GM21529 (cell line): ENCODE measurements around the gene ACVR2A.
A peak's percentile ranks its signal among the peaks of the same experiment; 100 is the strongest.

Experiments used
- ATAC-seq: cut with Tn5 transposase; IDR thresholded peaks from one replicate; pipeline ENCODE4 v1.9.1; 2021; ENCODE audit not compliant: unreplicated experiment

Gene ACVR2A

DNA sequence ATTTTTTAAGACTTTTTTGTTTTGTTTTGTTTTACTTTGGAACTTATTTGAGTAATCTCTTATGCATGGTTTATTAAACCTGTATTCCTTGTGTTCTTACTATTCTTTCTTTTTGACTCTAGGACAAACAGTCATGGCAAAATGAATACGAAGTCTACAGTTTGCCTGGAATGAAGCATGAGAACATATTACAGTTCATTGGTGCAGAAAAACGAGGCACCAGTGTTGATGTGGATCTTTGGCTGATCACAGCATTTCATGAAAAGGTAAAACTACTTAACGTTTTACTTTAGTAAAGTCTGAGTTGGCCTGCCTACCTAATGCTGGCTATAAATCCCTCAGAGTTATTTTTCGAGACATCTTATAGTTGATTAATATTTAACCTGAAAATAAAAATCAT lies 72.3 kb downstream of the ACVR2A start:
- no peak for ATAC-seq

DNA sequence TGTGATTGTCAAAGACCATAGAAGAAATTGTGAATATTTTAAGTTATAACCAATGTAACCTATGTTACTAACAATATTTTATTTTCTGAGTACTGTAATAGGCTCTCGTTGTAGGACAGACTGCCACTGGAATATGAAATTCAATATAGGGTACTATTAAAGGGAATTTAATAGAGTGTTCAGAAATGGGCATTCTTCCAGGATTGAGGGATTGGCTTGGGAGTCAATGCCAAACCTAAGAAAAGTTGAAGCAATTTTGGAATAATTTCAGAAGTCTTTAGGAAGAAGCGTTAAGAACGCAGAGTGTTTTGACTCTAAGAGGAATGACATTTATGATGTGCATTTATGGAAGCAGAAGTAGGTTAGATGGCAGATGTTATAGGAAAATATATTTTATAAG lies 79.0 kb downstream of the ACVR2A start:
- ATAC-seq = no peak

DNA sequence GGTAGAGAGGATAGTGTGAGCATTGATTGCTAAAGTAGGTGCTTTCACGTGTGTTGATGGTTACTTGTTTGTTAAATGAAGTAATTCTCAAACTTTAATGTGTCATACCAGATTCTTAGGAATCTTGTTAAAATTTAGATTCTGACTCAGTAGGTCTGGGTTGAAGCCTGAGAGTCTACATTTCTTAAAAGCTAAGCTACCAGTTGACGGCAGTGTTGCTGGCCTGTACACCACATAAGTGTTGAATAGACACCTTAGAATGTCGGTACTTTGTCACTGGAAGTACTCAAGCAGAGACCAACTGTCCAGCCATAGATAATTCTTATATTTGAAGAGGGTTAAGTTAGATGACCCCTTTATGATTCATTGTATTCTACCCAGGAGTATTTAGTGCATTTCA lies 79.8 kb downstream of the ACVR2A start:
- ATAC-seq = no peak

DNA sequence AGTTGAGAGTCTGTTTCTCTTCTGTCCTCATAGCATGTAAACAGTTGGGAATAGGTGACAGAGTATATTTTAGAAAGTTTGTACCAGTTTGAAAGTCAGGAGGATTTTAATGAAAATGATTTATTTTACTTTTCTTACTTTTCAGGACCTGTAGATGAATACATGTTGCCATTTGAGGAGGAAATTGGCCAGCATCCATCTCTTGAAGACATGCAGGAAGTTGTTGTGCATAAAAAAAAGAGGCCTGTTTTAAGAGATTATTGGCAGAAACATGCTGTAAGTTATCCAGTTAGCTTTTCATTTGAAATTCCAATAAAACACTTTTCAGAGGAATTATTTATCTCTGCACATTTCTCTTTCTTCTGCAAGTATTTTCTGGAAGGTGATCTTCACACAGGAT lies 81.1 kb downstream of the ACVR2A start:
- no peak for ATAC-seq

DNA sequence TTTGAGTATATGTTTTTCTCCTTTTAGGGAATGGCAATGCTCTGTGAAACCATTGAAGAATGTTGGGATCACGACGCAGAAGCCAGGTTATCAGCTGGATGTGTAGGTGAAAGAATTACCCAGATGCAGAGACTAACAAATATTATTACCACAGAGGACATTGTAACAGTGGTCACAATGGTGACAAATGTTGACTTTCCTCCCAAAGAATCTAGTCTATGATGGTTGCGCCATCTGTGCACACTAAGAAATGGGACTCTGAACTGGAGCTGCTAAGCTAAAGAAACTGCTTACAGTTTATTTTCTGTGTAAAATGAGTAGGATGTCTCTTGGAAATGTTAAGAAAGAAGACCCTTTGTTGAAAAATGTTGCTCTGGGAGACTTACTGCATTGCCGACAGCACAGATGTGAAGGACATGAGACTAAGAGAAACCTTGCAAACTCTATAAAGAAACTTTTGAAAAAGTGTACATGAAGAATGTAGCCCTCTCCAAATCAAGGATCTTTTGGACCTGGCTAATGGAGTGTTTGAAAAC lies 82.3 kb downstream of the ACVR2A start:
- ATAC-seq = no peak

DNA sequence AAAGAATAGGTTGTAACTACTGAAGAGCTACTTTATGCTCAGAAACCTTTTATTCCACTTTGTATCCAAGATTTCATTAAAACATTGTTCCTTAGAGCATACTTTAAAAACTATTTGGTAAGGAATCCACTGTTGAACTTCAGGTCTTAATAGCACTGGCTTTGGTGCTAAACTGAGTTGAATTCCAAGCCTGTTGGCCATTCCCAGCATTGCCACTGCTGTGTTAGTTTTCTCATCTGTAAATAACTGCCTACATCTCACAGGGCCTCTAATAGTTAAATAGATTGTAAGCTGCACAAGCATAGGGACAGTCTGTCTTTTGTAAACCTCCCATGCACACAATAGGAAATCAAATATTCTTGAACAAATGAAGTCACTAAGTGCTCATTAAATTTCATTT lies 89.1 kb downstream of the ACVR2A start:
- ATAC-seq = no peak

DNA sequence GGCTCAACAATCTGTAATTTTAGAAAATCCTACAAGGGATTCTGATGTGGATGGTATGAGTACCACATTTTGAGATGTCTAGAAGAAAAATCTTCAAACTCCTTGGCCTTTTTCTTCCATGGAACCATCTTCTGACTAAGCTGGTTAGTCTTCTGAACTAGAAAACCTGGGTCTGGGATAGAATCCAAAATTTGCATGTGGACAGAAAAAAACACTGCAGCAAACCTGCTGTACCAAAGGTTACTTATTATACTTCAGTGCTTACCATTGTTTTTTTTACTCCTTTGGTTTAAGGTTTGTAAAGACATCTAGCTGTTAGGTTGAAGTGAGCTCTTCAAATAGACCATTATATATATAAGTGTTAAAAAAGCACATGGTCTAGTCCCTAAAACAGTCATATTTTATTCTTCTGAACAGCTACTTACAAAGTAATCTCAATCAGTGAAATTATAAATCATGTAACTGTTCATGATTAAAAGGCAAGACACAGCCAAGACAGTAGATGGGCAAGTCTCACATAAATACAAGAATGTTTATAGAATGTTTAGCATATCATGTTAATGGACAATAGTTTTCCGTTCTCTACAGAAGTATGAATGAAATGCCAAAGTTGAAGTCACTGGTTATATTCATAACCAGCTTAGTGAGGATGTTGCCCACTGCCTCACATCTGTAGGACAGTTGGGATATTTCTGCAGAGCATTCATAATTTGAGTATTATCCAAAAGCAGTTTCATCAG lies 90.2 kb downstream of the ACVR2A start:
- ATAC-seq = no peak

DNA sequence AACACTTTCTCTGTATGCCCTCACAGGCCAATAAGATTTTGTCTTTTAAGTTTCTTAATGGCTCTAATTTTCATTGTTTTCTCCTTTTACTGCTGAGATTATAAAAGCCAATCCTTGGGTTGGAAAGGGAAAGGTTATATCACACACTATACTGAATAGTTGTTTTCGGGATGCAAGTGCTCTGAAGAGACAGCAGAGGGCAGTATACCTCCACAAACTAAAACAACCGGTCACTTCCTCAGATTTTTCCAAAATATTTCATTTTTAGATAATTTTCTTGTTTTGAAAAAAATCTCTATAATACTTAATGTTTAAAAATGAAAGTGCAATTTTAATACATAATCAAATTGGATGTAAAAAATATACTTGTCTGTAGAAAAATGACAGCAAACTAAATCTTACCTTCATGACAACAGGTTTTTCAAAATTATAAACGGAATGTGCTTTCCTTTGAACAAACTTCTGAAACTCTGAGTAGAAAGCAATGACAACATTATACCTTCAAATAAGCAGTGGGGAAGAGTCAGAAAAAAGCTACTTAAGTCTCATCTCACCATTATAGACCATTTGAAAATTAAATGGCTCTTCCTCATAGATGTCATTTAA lies 93.0 kb downstream of the ACVR2A start:
- ATAC-seq = peak; percentile 69

DNA sequence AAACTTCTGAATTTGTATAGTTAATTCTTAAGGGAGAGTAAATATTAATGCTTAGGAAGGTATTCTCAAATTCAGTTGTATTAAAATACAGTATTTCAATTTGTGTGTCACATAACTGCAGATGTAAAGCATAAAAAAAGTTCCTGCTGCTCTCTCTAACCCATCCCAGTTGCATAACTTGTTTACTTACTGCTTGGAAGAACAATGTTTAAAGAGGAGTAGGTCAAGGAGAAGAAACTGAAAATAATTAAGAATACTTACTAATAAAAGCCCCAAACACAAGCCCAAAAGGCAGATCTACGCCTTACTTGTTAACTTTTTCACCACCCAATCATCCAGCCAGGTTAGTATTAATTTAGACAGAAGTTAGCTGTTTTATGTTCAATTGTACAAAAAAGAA lies 94.5 kb downstream of the ACVR2A start:
- no peak for ATAC-seq

DNA sequence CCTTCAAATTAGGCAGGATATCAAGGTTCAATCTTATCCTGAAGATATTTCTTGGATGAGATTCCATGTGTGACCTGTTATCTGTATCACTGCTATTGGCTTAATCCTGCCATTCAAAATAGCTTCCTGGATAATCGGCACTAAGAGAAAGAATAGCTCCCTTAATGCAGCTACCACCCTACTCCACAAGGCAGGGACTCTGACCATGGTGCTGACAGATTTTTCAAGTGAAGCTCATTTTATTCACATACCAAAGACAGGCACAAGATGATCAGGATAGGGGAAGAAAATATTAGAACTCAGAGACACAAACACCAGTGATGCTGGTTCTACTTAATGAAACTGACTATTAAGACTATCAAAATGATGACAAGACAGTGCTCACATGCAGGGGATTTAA lies 100.8 kb downstream of the ACVR2A start:
- ATAC-seq = no peak

DNA sequence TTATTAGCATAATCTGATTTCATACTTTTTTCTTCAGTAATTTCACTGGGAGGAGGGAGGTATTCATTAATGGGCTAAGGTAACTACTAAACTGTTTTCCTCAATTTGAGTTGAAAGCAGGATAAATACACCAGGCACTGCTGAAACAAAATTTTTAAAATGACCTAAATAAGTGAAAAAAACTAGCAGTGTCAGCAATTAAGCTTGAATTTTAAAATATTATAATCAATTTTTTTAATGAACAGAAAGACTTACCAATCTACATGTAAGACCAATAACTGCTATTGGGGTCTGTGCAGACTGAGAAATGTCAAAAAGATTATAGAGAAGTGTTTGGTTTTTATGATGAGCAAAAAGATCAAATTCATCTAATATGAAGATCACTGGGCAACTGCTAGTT lies 107.3 kb downstream of the ACVR2A start:
- ATAC-seq = no peak

DNA sequence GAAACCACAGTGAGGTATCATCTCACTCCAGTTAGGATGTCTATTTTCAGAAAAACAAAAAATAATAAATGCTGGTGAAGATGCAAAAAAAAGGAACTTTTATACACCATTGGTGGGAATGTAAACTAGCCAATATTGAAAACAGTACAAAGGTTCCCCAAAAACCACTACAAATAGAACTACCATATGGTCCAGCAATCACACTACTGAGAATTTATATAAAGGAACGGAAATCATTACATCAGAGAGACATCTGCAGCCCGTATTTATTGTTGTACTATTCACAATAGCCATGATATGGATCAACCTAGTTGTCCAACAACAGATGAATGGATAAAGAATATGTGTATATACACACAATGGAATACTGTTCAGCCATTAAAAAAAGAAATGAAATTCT lies 123.7 kb downstream of the ACVR2A start:
- no peak for ATAC-seq

DNA sequence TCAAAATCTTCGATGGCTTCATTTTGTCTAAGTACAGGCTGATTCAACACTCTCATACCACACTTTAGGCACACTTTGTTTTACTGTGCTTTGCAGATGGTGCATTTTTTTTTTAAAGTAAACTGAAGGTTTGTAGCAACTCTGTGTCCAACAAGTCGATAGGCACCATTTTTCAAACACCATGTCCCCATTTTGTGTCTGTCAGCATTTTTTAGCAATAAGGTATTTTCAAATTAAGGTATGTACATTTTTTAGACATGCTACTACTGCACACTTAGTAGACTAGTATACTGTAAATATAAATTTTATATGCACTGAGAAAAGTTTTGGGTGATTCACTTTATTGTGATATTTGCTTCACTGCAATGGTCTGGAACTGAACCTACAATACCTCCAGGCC lies 131.3 kb downstream of the ACVR2A start:
- no peak for ATAC-seq

DNA sequence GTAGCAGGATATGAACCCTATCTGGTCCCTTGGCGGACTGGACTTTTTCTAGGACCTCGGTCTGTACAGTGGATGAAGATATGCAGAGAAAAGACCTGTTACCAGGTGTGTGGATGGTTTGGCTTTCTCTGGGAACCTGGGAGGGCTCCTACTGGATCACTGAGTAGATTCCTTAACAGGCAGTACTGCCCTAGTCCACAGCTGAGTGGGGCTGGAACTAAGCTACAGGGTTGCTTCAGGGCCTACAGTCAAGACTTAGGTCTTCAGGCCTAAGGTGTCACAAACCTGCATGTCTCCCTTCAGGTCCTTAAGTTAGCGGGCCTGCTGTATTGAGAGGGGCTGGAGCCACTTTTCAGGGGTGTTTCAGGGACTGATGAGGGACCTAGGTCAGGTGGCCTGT lies 132.8 kb downstream of the ACVR2A start:
- ATAC-seq = no peak
